ENCODE data around the gene CNGA3.

The CNGA3 gene

GRCh38 chr2:98378196-98378595, 31.9 kb downstream of the CNGA3 start:
- no peak for DNase-seq

- peak; percentile 11 to 61 for DNase-seq
These were observed 32.6 kb downstream of the CNGA3 start for GRCh38 chr2:98378901-98379300.

DNA sequence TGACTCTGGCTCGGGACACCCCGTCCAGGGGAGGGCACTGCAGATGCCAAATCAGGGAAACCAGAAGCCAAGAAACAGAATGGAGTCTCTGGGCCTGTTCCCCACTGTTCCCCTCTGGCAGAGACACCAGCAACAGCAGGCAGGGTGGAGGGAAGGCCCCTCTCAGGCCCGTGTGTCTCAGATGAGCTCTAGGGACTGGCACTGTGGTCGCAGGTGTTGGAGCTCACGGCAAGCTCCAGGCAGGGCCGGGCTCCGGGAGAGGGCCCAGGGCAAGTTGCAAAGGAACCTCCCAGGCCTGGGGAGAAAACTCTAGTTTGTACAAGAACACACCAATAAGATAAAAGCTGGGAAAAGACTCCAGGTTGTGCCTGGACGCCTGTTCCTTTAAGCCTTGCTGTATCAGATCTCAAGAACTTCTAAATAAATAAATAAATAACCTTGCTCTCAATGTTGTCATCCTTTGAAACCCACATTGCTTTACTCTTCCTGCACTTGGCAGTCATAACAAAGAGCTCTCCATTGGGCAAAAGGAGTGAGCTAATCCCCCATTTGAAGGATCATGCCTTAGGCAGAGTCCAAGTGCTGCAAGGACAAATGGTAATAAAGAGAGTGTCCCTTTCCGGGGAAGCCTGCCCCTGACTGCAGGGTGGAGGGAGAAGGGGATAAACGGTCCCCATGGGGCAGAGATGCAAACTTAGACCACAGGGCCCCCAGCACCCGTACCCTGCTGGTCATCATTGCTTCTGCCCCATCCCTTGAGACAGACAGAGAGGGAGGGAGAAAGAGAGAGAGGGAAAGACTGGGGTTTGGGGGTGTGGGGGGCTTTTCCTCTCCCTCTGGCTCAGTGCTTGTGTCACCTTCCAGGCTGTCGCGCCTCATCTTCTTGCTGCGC, 33.3 kb downstream of the CNGA3 start:
- DNase-seq: no peak

DNA sequence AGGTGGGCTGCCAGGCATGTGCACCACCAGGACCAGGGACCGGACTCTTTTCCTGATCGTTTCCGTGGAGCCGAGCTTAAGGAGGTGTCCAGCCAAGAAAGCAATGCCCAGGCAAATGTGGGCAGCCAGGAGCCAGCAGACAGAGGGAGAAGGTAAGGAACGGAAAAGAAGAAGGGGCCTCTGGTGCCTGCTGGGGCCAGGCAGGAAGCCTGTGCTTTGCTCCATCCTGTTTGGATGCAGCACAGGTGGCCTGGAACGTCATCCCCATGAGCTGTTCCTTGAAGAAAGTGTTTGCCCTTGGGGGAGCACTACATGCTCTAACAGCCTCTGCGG, 33.9 kb downstream of the CNGA3 start:
- no peak for DNase-seq

GRCh38 chr2:98381494-98381893, 35.2 kb downstream of the CNGA3 start:
- no peak for DNase-seq

DNA sequence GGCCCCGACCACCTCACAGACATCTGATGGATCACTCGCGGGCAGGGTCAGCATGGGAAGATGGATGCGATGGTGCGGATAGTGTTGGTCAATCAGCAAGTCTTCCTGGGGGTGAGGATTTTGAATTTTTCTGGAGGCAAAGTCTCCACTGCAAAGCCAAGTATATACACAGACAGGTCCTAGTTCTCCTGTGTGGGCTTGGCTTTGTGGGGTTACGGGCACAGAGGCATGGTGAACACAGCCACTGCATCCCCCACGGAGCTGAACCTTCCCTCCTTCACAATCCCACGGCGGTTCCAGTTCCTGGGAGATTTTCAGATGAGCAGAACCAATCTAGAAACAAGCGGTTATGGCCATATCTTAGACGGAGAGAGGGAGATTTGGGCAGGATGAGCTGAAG, 35.8 kb downstream of the CNGA3 start:
- no peak for DNase-seq

GRCh38 chr2:98382739-98383138, 36.5 kb downstream of the CNGA3 start:
- no peak for DNase-seq

GRCh38 chr2:98383166-98383565, 36.9 kb downstream of the CNGA3 start:
- DNase-seq: no peak

GRCh38 chr2:98385050-98385699, 38.9 kb downstream of the CNGA3 start:
- peak; percentile 60 to 63 for DNase-seq

GRCh38 chr2:98387478-98387877, 41.2 kb downstream of the CNGA3 start:
- DNase-seq: no peak

DNA sequence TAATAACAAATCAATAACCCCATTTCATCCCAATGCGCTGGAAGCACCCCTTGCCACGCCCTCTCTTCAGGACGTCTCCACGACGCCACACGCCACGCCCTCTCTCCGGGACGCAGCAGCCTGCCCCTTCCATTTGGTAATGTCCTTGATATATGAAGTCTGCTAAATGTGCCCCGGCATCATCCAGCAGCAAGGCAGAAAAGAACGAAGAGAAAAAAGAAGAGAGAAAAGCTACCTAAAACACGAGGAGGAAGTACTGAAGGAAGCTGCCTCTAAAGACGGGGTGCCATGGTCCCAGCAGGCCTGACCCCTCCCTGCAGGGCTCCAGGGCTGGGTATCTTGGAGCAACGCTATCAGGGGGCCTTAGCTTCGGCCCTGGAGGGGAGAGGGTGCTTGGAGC, 41.8 kb downstream of the CNGA3 start:
- DNase-seq: no peak

DNA sequence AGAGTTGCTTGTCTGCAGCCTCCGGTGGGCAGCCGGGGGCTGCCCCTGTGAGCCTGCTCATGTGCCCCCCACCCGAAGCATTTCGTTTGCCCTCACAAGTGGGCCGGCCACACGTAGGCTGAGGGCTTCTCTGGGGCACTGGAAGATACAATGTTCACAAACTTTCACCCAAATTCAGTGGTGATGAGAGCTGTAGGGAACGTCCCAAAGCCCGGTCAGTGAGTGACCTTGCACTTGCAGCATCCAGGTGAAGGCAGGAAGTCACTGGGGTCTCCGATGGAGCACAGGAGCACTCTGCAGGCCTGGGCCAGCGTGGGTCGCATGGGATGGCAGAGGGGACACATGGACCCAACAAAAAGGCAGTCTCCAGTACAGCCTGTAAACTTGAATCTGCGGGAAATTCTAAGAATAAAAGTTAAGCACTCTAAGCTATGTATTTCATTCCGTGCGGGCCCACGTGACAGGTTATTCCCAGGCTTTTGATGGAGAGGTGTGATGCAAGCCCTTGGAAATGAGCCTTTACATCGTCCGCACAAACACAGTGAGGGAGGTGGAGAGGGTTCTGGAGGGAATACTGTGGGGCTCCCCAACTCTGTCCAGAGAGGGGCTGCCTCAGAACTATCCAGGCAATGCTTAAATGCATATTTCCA, 42.5 kb downstream of the CNGA3 start:
- no peak for DNase-seq

- no peak for DNase-seq
These were observed 43.0 kb downstream of the CNGA3 start for GRCh38 chr2:98389251-98389605.

DNA sequence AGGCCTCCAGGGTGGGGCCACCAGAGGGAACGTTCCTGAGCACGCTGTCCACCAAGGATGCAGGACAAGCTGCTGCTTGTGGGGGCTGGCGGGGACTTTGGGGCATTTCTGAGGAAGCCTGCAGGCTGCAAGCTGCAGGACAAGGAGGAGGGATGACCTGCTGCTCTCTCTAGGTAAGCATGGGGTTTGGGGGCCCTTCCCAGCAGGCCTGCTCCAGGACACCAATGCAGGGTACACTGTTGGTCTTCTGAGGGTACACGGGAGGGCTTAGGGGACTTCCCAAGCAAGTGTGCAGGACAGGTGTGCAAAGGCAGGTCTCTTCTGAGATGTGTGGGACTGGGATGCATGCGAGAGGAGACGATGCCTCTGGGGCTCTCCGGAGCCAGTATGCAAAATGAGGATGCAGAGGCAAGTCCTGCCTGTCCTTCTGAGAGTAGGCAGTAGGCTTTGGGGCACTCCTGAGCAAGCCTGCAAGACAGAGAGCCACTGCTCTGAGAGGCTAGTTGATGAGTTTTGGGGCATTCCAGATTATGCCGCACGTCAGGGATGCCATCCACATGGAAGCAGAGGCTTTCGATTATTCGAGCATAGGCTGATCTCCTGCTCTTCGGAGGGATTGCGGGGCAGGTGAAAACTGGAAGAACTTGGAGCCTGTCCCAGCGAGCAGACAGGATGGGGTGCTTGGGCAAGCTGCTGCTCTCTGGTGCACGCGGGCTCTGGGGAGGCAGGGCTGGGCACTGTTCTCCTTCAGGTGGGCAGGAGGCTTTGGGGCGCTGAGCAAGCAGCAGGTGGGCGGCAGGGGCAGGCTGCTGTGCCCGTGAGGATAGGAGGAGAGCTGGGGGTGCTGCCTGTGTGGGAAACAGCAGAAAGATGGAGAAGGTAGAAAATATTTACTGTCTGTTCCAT, 44.6 kb downstream of the CNGA3 start:
- DNase-seq: no peak

DNA sequence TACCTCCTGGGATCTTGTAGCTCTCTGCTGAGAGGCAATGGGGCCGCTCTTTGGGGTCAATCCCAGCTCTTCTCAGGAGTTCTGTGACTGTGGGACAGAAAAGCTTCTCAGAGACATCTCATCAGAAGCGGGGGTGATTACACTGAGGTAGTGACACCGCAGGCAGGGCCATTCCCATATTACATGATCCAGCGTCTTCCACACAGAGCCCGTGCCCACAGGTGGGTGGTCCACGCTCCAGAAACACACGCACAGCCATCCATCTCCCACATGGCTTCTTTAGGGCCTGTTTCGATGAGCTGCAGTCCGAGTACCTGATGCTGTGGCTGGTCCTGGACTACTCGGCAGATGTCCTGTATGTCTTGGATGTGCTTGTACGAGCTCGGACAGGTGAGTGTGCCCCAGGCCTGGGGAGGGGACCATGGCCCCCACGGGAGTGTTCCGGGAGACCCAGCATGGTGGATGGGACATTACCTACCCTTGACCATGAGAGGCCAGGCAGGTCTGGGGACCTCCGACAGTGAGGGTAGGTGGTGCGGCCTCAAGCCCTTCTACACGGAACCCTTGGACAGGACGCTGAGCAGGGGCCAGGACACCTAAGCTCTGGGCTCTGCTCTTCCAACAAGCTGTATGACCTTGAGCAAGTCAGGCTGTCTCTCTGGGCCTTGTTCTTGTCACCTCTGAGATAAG, 45.5 kb downstream of the CNGA3 start:
- no peak for DNase-seq

DNA sequence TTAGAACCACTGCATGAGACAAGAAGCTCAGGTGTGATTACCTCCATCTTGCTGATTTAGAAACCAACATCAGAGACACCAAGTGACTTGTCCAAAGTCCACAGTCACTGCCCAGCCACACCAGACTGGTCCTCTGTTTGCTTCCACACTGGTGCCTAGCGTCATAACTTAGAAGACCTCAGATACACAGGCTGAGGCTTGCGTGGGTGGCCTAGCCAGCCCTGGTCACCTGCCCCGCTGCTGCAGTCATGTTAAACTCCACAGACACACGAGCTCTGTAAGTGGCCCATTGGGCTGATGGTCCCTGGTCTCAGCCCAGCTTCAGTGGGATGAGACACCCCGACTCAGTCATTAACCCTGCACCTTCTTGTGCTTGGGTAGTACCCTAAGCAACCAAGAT, 47.1 kb downstream of the CNGA3 start:
- no peak for DNase-seq

GRCh38 chr2:98394595-98395153, 48.4 kb downstream of the CNGA3 start:
- no peak for DNase-seq

DNA sequence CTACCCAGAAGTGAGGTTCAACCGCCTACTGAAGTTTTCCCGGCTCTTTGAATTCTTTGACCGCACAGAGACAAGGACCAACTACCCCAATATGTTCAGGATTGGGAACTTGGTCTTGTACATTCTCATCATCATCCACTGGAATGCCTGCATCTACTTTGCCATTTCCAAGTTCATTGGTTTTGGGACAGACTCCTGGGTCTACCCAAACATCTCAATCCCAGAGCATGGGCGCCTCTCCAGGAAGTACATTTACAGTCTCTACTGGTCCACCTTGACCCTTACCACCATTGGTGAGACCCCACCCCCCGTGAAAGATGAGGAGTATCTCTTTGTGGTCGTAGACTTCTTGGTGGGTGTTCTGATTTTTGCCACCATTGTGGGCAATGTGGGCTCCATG, 49.7 kb downstream of the CNGA3 start:
- DNase-seq: no peak

GRCh38 chr2:98396745-98397355, 50.6 kb downstream of the CNGA3 start:
- no peak for DNase-seq

- DNase-seq: no peak
These were observed 52.9 kb downstream of the CNGA3 start for GRCh38 chr2:98399140-98399539.

GRCh38 chr2:98403878-98404277, 57.6 kb downstream of the CNGA3 start:
- DNase-seq: no peak
